ENCODE measurements around the gene IFI44. TPM values are rescaled to one million over a fixed set of nuclear protein-coding genes. Genes with fewer than 3 reads are reported as not detected.

IFI44 gene
- total RNA-seq, 2 experiments from 2014 or later = not detected

DNA sequence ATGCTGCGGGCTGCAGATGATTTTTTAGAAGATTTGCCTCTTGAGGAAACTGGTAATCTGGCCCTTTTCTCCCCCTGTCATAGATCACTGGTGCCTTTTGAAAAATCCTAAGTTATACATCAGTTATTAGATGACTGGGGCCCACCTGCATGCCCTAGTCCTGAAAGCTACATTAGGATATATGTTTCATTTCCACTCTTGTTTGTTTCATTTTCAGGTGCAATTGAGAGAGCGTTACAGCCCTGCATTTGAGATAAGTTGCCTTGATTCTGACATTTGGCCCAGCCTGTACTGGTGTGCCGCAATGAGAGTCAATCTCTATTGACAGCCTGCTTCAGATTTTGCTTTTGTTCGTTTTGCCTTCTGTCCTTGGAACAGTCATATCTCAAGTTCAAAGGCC lies 8.1 kb upstream of the IFI44 start:
- no TSS peak for BruUV-seq (replicated peaks)
- intact Hi-C loops (cut with micrococcal nuclease; ENCODE audit: unreplicated experiment) = no loop called here
- CTCF ChIA-PET (ENCODE audit: unreplicated experiment) = no interaction called here

GRCh38 chr1:78645723-78646122 lies 3.9 kb upstream of the IFI44 start:
- no peak overlapping the region for H3K4me2 ChIP-seq (ENCODE audit: low read length)
- no peaks in the 10 kb centered on the region for H3K4me1 ChIP-seq (ENCODE audit: insufficient read depth, low read length, poor library complexity, severe bottlenecking)
- TF ChIP-seq CTCF (conservative IDR thresholded peaks at IDR 0.05; ENCODE audit: low read length) (no peak), EZH2phosphoT487 (IDR thresholded peaks at IDR 0.05; ENCODE audit: borderline replicate concordance, low read depth, low read length) (no peak)
- intact Hi-C loops (cut with micrococcal nuclease; ENCODE audit: unreplicated experiment) = no loop called here
- POLR2A ChIA-PET = no interaction called here
- H3K4me3 ChIP-seq (ENCODE audit: low read depth, low read length, poor library complexity, severe bottlenecking) = no peak overlapping the region
- H4K20me1 ChIP-seq (ENCODE audit: insufficient read depth, low read length) = no peaks in the 10 kb centered on the region
- H3K79me2 ChIP-seq (ENCODE audit: insufficient read depth, low read depth, low read length) = no peaks in the 10 kb centered on the region
- H3K27ac ChIP-seq (ENCODE audit: low read depth, low read length, poor library complexity, severe bottlenecking) = no peak overlapping the region
- no peak for DNase-seq (ENCODE audit: low spot score)
- no peak overlapping the region for H2AFZ ChIP-seq (ENCODE audit: low read length)
- no peaks in the 10 kb centered on the region for H3K36me3 ChIP-seq (ENCODE audit: insufficient read depth, low read length)
- no peaks in the 10 kb centered on the region for H3K9me2 ChIP-seq (ENCODE audit: insufficient read depth, low read length)
- H3K9me3 ChIP-seq (ENCODE audit: low read length) = no peaks in the 10 kb centered on the region
- CTCF ChIA-PET (ENCODE audit: unreplicated experiment) = no interaction called here
- BruUV-seq (replicated peaks) = no TSS peak

More for the DNA sequence above, 8.1 kb upstream of the IFI44 start:
- no peak for TF ChIP-seq EZH2phosphoT487 (IDR thresholded peaks at IDR 0.05; ENCODE audit: borderline replicate concordance, low read depth, low read length)
- no peak for TF ChIP-seq CTCF (conservative IDR thresholded peaks at IDR 0.05; ENCODE audit: low read length)
- no peaks in the 10 kb centered on the region for H3K9me2 ChIP-seq (ENCODE audit: insufficient read depth, low read length)
- H3K27ac ChIP-seq (ENCODE audit: low read depth, low read length, poor library complexity, severe bottlenecking) = no peak overlapping the region
- no peak overlapping the region for H3K4me2 ChIP-seq (ENCODE audit: low read length)
- H3K79me2 ChIP-seq (ENCODE audit: insufficient read depth, low read depth, low read length) = no peaks in the 10 kb centered on the region
- H2AFZ ChIP-seq (ENCODE audit: low read length) = no peak overlapping the region
- H3K9me3 ChIP-seq (ENCODE audit: low read length) = no peaks in the 10 kb centered on the region
- H3K4me3 ChIP-seq (ENCODE audit: low read depth, low read length, poor library complexity, severe bottlenecking) = no peak overlapping the region
- no peaks in the 10 kb centered on the region for H3K4me1 ChIP-seq (ENCODE audit: insufficient read depth, low read length, poor library complexity, severe bottlenecking)
- no peaks in the 10 kb centered on the region for H3K36me3 ChIP-seq (ENCODE audit: insufficient read depth, low read length)
- no peak for DNase-seq (ENCODE audit: low spot score)
- POLR2A ChIA-PET = no interaction called here
- no peaks in the 10 kb centered on the region for H4K20me1 ChIP-seq (ENCODE audit: insufficient read depth, low read length)

DNA sequence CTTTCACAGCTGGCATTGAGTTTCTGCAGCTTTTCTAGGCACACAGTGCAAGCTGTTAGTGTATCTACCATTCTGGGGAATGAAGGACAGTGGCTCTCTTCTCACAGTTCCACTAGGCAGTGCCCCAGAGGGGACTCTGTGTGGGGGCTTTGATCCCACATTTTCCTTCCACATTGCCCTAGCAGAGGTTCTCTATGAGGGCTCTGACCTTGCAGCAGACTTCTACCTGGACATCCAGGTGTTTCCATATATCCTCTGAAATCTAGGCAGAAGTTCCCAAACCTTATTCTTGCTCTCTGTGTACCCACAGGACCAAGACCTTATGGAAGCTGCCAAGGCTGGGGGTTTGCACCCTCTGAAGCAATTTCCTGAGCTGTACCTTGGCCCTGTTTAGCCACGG lies 2.4 kb upstream of the IFI44 start:
- no peak for DNase-seq (ENCODE audit: low spot score)
- ChIA-PET POLR2A (no interaction called here), CTCF (ENCODE audit: unreplicated experiment) (no interaction called here)
- Histone ChIP-seq H3K9me2 (ENCODE audit: insufficient read depth, low read length) (no peaks in the 10 kb centered on the region), H3K79me2 (ENCODE audit: insufficient read depth, low read depth, low read length) (no peaks in the 10 kb centered on the region), H3K9me3 (ENCODE audit: low read length) (no peaks in the 10 kb centered on the region), H3K4me1 (ENCODE audit: insufficient read depth, low read length, poor library complexity, severe bottlenecking) (no peaks in the 10 kb centered on the region), H3K4me2 (ENCODE audit: low read length) (no peak overlapping the region), H4K20me1 (ENCODE audit: insufficient read depth, low read length) (no peaks in the 10 kb centered on the region), H3K36me3 (ENCODE audit: insufficient read depth, low read length) (no peaks in the 10 kb centered on the region), H2AFZ (ENCODE audit: low read length) (no peak overlapping the region), H3K27ac (ENCODE audit: low read depth, low read length, poor library complexity, severe bottlenecking) (no peak overlapping the region), H3K4me3 (ENCODE audit: low read depth, low read length, poor library complexity, severe bottlenecking) (no peak overlapping the region)
- TF ChIP-seq EZH2phosphoT487 (IDR thresholded peaks at IDR 0.05; ENCODE audit: borderline replicate concordance, low read depth, low read length) (no peak), CTCF (conservative IDR thresholded peaks at IDR 0.05; ENCODE audit: low read length) (no peak)
- intact Hi-C loops (cut with micrococcal nuclease; ENCODE audit: unreplicated experiment) = no loop called here
- BruUV-seq (replicated peaks) = no TSS peak

Data from OCI-LY7 (cell line).